HFF-Myc (cell line): ENCODE data around the gene SUPT20H.

Experiments
- DNase-seq: peaks from one replicate; pipeline ENCODE4 v3.0.0-alpha.2; 2011; ENCODE audit warnings: low read depth; ENCODE audit errors: extremely low read depth
- H3K4me3 ChIP-seq: replicated peaks from 2 replicates; pipeline ENCODE4 v1.5.1; 2011; ENCODE audit warnings: low read depth, mild to moderate bottlenecking, control low read depth, low read length
- TF ChIP-seq, protein P1 (sequence below): IDR thresholded peaks from 2 replicates; pipeline ENCODE4 v1.5.1; 2012; ENCODE audit warnings: mild to moderate bottlenecking, low read depth, low read length, control low read depth; ENCODE audit errors: missing control alignments

Gene SUPT20H

DNA sequence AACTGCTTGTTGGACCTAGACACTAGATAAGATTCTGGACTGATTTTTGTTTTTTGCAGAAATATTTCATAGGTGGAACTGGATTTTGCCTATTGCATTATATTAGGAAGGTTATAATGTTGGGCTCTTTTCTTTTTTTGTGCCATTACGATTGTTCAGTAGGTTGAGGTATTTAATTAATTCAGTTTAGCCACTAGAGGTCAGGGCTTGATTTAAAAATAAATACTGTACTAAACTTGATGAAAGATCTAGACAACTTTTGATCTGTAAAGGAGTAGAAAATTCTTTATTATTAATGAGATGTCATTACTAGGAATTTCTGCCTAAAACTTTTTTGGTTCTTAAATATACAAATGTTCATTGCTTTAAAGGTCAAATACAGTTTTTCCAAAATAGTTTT, 15.2 kb upstream of the SUPT20H start:
- DNase-seq: no peak
- no peak overlapping the region for H3K4me3 ChIP-seq
- TF ChIP-seq, protein P1, sequence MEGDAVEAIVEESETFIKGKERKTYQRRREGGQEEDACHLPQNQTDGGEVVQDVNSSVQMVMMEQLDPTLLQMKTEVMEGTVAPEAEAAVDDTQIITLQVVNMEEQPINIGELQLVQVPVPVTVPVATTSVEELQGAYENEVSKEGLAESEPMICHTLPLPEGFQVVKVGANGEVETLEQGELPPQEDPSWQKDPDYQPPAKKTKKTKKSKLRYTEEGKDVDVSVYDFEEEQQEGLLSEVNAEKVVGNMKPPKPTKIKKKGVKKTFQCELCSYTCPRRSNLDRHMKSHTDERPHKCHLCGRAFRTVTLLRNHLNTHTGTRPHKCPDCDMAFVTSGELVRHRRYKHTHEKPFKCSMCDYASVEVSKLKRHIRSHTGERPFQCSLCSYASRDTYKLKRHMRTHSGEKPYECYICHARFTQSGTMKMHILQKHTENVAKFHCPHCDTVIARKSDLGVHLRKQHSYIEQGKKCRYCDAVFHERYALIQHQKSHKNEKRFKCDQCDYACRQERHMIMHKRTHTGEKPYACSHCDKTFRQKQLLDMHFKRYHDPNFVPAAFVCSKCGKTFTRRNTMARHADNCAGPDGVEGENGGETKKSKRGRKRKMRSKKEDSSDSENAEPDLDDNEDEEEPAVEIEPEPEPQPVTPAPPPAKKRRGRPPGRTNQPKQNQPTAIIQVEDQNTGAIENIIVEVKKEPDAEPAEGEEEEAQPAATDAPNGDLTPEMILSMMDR: no peak

DNA sequence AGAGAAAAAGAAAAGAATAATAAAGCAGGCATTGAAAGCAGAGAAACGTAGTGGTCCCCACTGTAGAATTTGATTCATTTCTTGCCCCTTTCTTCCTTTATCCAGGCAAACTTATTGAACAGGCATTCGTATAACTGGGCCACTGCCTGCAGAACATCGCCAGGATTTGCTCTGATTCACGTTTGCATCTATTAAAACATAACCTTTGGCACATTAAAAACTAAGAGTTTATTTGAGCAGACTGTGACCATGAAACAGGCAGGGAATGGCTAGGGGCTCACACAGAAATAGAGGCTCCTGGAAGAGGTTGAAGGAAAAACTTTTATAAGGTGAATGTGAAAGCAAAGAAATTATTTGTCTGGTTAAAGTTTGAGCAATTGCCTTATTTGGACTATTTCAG, 12.5 kb upstream of the SUPT20H start:
- H3K4me3 ChIP-seq: no peak overlapping the region
- no peak for DNase-seq
- TF ChIP-seq, protein P1: no peak

DNA sequence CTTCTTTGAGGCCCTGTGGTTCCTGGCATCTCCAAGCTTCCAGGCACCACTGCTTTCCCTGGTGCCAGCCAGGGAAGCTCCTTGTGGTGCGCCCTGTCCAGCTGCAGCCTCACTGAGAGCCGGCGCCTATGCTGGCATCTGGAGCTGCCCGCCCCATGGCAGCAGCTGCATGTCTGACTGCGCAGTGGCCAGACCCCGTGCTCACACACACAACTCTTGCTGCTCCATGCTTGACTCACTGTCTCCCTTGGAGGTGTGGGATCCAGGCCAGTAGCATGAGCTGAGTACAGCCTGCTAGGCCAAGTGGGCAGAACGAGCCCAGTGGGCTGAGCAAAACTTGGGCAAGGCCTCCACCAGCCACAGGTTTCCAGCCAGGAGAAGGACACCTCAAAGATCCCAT, 11.5 kb upstream of the SUPT20H start:
- DNase-seq: no peak
- TF ChIP-seq, protein P1: no peak
- no peak overlapping the region for H3K4me3 ChIP-seq

DNA sequence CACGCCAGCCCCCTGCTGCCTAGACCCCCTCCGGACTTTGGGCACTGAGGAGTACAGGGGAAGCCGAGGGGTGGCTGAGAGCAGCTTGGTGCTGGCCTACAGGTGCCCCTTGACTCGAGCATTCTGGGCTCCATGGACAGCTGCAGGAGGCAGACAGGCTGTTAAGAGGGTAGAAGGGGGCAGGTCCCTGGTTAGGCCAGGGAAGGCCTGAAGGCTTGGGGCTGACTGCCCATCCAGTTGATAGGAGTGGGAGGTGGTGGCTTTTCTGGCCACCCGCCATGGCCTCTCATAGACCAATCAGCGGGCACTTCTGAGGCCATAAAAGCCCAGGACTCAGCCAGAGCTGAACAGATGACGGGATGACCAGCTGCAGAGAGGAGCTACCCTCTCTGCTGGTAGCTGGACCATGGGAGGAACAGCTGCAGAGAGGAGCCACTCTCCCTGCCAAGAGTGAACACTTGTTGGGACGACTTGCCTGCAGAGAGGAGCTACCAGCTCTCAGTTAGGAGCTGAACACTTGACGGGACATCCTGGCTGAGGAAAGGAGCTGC, 10.7 kb upstream of the SUPT20H start:
- TF ChIP-seq, protein P1: no peak
- no peak overlapping the region for H3K4me3 ChIP-seq
- DNase-seq: no peak

DNA sequence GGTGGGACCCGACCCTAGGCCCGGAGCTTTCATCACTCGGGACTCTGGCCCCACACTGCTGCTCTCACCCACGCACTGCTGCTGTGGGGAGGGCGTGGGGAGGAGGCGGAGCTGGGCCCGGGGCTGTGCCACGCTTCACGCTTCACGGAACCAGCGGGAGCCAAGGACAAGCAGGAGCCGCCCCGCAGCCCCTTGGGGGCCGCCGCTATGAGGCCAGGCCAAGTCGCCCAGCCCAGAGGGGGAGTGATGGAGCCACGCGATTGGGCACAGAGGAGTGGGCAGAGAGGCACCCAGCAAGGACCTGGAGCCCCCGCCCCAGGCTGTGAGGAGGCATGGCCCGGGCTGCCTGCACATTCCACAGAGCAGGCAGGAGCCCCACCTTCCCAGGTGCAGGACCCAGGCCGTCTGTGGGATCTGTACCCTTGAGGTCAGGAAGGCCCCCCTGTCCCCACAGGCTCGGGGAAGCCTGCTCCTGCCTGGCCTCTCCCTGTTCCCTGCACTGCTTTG, 10.2 kb upstream of the SUPT20H start:
- TF ChIP-seq, protein P1: no peak
- DNase-seq: no peak
- H3K4me3 ChIP-seq: no peak overlapping the region

DNA sequence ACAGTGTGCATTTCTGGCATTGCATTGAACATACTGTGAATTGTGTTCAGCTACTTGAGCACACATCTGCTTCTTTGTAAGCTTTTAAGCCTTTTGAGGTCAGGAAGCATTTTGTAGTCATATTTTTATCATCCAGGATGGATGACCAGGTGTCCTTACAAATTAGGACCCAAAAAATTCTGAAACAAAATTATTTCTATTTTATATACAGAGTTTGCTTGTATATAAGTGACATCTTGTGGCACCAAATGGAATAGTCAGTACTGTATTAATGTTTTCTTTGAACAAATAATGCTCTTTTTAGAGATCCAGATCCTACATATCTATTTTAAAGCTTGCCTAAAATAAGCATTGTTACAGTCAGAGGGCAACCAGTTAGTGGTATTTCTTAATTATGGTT, 9.5 kb upstream of the SUPT20H start:
- no peak for DNase-seq
- TF ChIP-seq, protein P1: no peak
- H3K4me3 ChIP-seq: no peak overlapping the region

DNA sequence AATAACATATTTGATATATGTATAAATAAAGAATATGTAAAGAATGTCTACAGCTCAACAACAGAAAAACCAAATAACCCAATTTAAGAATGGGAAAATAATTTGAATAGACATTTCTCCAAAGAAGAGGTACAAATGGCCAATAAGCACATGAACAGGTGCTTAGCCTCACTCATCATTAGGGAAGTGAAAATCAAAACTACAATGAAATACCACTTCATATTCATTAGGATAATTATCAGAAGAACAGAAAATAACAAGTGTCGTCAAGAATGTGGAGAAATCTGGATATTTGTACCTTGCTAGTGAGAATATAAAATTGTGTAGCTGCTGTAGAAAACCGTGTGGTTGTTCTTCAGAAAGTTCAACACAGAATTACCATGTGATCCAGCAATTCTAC, 8.4 kb upstream of the SUPT20H start:
- DNase-seq: no peak
- TF ChIP-seq, protein P1: no peak
- no peak overlapping the region for H3K4me3 ChIP-seq
